HUES64 (cell line): ENCODE results near the gene USP43.

ENCODE experiments used
- H3K27ac ChIP-seq: 2 replicates; pipeline ENCODE4 v1.7.0; 2013; ENCODE audit warnings: low read depth, low read length, inconsistent platforms
- H3K27me3 ChIP-seq: 2 replicates; pipeline ENCODE4 v1.6.1; 2013; ENCODE audit warnings: mild to moderate bottlenecking, low read length; ENCODE audit not compliant: insufficient read depth
- H3K36me3 ChIP-seq: 2 replicates; pipeline ENCODE4 v1.6.1; 2013; ENCODE audit warnings: mild to moderate bottlenecking, low read length; ENCODE audit not compliant: insufficient read depth
- H3K4me1 ChIP-seq: 2 replicates; pipeline ENCODE4 v1.6.1; 2013; ENCODE audit warnings: mild to moderate bottlenecking, low read length, moderate library complexity; ENCODE audit not compliant: insufficient read depth
- H3K4me3 ChIP-seq: 2 replicates; pipeline ENCODE4 v1.5.1; 2013; ENCODE audit warnings: mild to moderate bottlenecking, low read length, moderate library complexity
- H3K9ac ChIP-seq: 2 replicates; pipeline ENCODE4 v1.6.1; 2013; ENCODE audit warnings: mild to moderate bottlenecking, low read depth, low read length
- H3K9me3 ChIP-seq: 2 replicates; pipeline ENCODE4 v1.6.1; 2013; ENCODE audit warnings: low read depth, low read length; ENCODE audit not compliant: insufficient read depth
- WGBS: fragments of 150-250, 120-280 bp; methylation state at CpG from one replicate; pipeline ENCODE4 v1.1.7; 2013; ENCODE audit warnings: missing lambda C conversion rate; 5-methylcytosine and 5-hydroxymethylcytosine counted together

Gene USP43

DNA sequence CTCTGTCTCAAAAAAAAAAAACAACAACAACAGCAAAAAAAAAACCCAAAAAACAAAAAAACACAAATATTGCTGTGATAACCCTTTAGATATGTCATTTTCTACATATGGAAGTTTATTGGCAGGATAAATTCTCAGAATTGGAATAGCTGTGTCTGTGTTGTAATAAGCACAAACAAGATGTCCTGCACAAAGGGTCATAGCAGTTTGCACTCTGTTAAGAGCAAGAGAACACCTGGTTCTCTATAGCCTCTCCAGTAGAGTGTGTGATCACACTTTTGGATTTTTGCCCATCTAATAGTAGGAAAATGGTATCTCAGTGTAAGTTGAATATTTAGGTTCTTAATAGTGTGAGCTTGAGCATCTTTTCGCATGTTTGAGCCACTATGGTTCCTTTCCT is 60.4 kb downstream of the USP43 start:
- 100% methylated on average over 1 of the region's 1 CpG for WGBS
- no peak overlapping the region for H3K4me3 ChIP-seq
- H3K27ac ChIP-seq = no peak overlapping the region
- H3K9me3 ChIP-seq = no peaks in the 10 kb centered on the region
- peaks cover 7% of the 10 kb centered on the region; the same call in 1 of the 2 replicates for H3K36me3 ChIP-seq
- H3K9ac ChIP-seq = no peak overlapping the region
- H3K4me1 ChIP-seq = no peaks in the 10 kb centered on the region
- H3K27me3 ChIP-seq = no peaks in the 10 kb centered on the region

DNA sequence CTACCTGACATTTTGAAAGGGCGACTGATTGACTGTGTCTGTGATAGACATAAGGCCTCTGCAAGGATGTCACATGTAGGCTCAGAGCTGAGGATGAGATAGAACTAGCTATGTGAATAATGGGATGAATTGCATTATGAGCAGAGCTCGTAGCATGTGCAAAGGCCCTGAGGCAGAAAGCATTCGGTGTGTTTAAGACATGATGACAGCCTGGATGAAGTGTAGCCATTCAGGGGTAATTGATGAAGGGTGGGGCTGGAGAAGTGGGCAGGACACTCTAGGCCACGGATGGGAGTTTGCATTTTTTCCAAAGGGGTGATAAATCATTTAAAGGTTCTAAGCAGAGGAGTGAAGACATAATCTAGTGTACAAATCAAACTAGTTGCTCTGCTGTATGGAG is 62.6 kb downstream of the USP43 start:
- Histone ChIP-seq H3K4me3 (no peak overlapping the region), H3K4me1 (no peaks in the 10 kb centered on the region)
- WGBS = 88% methylated on average over 4 of the region's 4 CpGs

DNA sequence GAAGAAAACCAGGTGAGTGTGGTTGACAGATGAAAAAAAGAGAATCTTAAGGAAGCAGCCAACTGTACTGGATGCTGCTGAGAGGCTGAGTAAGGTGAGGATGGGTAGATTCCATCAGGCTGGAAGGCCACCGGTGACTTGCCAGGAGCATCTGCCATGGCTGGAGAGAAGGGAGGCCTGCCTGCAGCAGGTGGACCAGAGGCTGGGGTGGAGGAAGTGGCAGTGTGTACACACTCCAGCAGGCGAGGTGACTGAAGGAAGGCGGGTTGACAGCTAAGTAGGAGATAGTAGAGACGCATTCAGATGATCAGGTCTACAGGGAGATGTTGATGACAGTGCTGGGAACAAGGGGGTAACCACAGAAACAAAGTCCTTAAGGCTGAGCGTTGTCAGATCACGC is 69.5 kb downstream of the USP43 start:
- WGBS = 92% methylated on average over 6 of the region's 6 CpGs
- Histone ChIP-seq H3K27ac (no peak overlapping the region), H3K9ac (no peak overlapping the region)

More for the DNA sequence above, 62.6 kb downstream of the USP43 start:
- H3K27me3 ChIP-seq = no peaks in the 10 kb centered on the region
- no peak overlapping the region for H3K27ac ChIP-seq
- peaks cover 3% of the 10 kb centered on the region; the same call in 1 of the 2 replicates for H3K36me3 ChIP-seq
- H3K9ac ChIP-seq = no peak overlapping the region
- no peaks in the 10 kb centered on the region for H3K9me3 ChIP-seq

DNA sequence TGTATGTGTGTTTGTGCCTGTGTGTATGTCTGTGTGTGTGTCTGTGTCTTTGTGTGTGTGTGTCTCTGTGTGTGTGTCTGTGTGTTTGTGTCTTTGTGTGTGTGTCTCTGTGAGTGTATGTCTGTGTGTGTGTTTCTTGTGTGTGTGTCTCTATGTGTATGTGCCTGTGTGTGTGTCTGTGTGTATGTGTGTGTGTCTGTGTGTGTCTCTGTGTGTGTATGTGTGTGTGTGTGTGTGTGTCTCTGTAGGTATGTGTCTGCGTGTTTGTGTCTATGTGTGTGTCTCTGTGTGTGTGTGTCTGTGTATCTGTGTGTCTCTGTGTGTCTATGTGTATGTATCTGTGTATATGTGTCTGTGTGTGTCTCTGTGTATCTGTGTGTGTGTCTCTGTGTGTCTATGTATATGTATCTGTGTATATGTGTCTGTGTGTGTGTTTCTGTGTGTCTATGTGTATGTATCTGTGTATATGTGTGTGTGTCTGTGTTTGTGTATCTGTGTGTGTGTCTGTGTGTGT is 70.2 kb downstream of the USP43 start:
- no peak overlapping the region for H3K9ac ChIP-seq
- H3K4me3 ChIP-seq = no peak overlapping the region
- WGBS = 92% methylated on average over 1 of the region's 1 CpG

More for the DNA sequence above, 69.5 kb downstream of the USP43 start:
- no peaks in the 10 kb centered on the region for H3K36me3 ChIP-seq
- H3K4me1 ChIP-seq = no peaks in the 10 kb centered on the region
- no peaks in the 10 kb centered on the region for H3K27me3 ChIP-seq
- no peaks in the 10 kb centered on the region for H3K9me3 ChIP-seq
- H3K4me3 ChIP-seq = no peak overlapping the region

DNA sequence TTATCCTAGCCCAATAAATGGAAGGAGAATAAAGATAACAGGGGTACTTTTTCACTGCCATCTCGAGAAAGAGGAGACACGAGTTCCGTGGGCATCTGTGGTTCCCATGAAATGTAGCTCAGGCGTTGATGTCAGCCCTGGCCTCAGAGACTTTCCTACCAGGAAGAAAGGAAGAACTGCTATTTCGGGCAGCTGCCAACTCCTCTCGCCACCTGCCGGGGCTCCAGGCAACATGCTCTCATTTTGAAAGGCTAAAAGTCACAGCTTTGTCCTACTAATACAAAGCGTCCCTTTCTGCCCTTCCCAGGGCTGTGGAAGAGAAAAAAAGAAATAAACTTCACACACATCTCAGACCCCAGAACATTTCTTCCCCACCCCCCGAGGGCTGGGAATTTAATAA is 80.3 kb downstream of the USP43 start:
- WGBS = 81% methylated on average over 8 of the region's 9 CpGs

More for the DNA sequence above, 70.2 kb downstream of the USP43 start:
- no peak overlapping the region for H3K27ac ChIP-seq
- H3K4me1 ChIP-seq = no peaks in the 10 kb centered on the region
- no peaks in the 10 kb centered on the region for H3K27me3 ChIP-seq
- no peaks in the 10 kb centered on the region for H3K36me3 ChIP-seq
- H3K9me3 ChIP-seq = no peaks in the 10 kb centered on the region

DNA sequence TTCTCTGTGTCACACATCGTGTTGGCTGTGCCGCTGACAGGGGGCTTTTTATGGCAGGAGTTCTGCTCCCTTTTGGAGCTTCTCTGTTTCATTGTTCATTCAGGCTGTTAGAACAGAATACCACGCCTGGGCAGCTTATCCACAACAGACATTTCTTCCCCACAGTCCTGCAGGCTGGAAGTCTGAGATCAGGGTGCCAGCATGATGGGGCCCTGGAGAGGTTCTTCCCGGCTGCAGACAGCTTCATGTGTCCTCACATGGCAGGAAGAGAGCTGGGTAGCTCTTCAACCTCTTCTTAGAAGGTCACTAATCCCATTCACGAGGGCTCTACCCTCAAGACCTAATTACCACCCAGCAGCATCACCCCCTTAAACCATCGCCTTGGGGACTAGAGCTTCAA is 81.0 kb downstream of the USP43 start:
- Histone ChIP-seq H3K9me3 (0 out of 2 replicates have a peak, but pooled peaks cover 1% of the 10 kb centered on the region), H3K36me3 (peaks cover 3% of the 10 kb centered on the region; the same call in 1 of the 2 replicates), H3K9ac (no peak overlapping the region), H3K27ac (no peak overlapping the region), H3K4me3 (no peak overlapping the region), H3K4me1 (no peaks in the 10 kb centered on the region), H3K27me3 (no peaks in the 10 kb centered on the region)
- 91% methylated on average over 6 of the region's 6 CpGs for WGBS

More for the DNA sequence above, 80.3 kb downstream of the USP43 start:
- no peaks in the 10 kb centered on the region for H3K4me1 ChIP-seq
- H3K9me3 ChIP-seq = no peaks in the 10 kb centered on the region
- H3K27ac ChIP-seq = no peak overlapping the region
- H3K27me3 ChIP-seq = no peaks in the 10 kb centered on the region
- H3K36me3 ChIP-seq = peaks cover 3% of the 10 kb centered on the region; the same call in 1 of the 2 replicates
- H3K4me3 ChIP-seq = no peak overlapping the region
- H3K9ac ChIP-seq = no peak overlapping the region

DNA sequence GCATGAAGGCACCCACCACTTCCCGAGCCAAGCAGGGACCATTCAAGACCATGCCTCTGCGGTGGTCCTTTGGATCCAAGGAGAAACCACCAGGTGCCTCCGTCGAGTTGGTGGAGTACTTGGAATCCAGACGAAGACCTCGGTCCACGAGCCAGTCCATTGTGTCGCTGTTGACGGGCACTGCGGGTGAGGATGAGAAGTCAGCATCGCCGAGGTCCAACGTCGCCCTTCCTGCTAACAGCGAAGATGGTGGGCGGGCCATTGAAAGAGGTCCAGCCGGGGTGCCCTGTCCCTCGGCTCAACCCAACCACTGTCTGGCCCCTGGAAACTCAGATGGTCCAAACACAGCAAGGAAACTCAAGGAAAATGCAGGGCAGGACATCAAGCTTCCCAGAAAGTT is 82.7 kb downstream of the USP43 start:
- Histone ChIP-seq H3K9ac (no peak overlapping the region), H3K27me3 (no peaks in the 10 kb centered on the region), H3K4me3 (no peak overlapping the region), H3K9me3 (0 out of 2 replicates have a peak, but pooled peaks cover 4% of the 10 kb centered on the region), H3K36me3 (peaks cover 3% of the 10 kb centered on the region; the same call in 1 of the 2 replicates), H3K4me1 (no peaks in the 10 kb centered on the region), H3K27ac (no peak overlapping the region)
- 95% methylated on average over 18 of the region's 18 CpGs for WGBS

DNA sequence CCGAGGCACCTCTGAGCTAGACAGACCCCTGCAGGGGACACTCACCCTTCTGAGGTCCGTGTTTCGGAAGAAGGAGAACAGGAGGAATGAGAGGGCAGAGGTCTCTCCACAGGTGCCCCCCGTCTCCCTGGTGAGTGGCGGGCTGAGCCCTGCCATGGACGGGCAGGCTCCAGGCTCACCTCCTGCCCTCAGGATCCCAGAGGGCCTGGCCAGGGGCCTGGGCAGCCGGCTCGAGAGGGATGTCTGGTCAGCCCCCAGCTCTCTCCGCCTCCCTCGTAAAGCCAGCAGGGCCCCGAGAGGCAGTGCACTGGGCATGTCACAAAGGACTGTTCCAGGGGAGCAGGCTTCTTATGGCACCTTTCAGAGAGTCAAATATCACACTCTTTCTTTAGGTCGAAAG is 83.2 kb downstream of the USP43 start:
- no peak overlapping the region for H3K27ac ChIP-seq
- H3K27me3 ChIP-seq = no peaks in the 10 kb centered on the region
- peaks cover 3% of the 10 kb centered on the region; the same call in 1 of the 2 replicates for H3K36me3 ChIP-seq
- no peaks in the 10 kb centered on the region for H3K4me1 ChIP-seq
- no peak overlapping the region for H3K4me3 ChIP-seq
- H3K9ac ChIP-seq = no peak overlapping the region
- 0 out of 2 replicates have a peak, but pooled peaks cover 4% of the 10 kb centered on the region for H3K9me3 ChIP-seq
- 89% methylated on average over 12 of the region's 12 CpGs for WGBS

DNA sequence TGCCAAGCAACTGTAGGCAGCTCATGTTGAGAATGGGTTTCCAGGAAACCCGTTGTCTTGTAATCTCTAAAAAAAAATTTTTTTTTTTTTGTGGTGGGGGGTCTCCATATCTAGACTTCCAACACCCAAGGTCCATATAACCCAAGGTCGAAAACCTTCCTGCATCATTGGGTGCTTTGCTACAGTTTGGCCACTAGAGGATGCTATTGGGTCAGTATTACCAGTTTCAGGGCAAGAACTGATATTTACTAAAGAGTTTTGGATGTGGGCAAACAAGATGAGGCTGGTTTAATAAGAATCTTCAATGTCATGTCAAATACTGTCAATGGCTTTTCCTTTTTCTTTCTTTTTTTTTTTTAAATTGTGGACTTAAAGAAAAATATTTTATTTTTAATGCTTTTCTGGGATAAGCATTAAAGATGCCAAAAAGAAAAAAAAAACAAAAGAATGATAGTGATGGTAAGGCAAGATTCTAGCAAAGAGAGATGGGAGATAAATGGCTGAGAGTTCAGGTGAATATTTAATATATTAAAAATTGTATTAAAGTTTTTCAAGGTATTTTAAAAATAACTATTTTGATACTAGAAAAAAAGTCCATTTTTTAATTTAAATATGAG is 83.8 kb downstream of the USP43 start:
- no peaks in the 10 kb centered on the region for H3K27me3 ChIP-seq
- H3K4me1 ChIP-seq = no peaks in the 10 kb centered on the region
- peaks cover 3% of the 10 kb centered on the region; the same call in 1 of the 2 replicates for H3K36me3 ChIP-seq
- H3K9me3 ChIP-seq = 0 out of 2 replicates have a peak, but pooled peaks cover 4% of the 10 kb centered on the region
- WGBS = 63% methylated on average over 1 of the region's 2 CpGs
- no peak overlapping the region for H3K9ac ChIP-seq
- H3K4me3 ChIP-seq = no peak overlapping the region
- no peak overlapping the region for H3K27ac ChIP-seq

DNA sequence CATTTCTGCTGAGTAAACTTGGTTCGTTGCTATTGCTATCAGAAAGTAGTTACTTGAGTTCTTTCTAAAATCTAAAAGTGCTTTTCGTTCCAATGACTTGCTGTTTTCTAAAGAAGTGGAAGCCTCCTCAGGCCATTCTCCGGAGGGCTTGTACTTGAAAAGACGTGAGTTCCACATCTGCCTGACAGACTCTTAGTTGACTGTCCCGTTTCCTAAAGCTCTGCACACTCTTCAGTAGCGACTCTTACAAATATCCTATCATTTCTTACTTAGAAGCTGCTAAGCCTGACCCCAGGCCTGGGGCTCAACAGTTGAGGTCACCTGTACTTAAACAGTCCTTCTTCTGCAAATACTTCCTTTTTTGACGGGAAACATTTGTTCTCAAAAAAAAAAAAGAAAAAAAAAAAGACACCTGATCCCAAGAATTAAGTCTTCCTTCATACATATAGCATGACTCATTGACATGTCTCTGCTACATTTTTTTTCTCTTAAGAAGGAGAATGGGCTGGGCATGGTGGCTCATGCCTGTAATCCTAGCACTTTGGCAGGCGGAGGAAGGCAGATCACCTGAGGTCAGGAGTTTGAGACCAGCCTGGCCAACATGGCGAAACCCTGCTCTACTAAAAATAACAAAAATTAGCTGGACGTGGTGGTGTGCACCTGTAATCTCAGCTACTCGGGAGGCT is 84.6 kb downstream of the USP43 start:
- H3K9me3 ChIP-seq = 0 out of 2 replicates have a peak, but pooled peaks cover 4% of the 10 kb centered on the region
- 86% methylated on average over 11 of the region's 11 CpGs for WGBS

DNA sequence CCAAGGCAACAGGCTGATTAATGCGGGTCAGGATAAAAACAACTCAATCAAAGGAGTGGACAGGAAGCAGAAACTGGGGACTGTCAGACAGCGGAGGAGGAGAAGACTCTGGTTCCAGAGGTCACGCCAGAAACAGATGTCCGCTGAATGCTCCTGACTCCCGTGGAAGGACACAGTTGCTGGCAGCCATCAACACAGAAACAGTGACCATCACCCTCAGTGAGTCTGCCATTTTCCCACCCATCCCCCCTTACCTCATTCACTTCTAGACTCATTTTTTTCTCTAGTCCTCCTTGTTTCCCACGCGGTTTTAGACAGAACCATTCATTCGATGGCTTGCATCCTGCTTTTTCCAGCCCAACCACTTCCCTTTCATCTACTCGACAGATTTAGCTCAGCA is 105.2 kb downstream of the USP43 start:
- H3K9me3 ChIP-seq = no peaks in the 10 kb centered on the region
- no peak overlapping the region for H3K4me3 ChIP-seq
- H3K27ac ChIP-seq = no peak overlapping the region
- H3K4me1 ChIP-seq = no peaks in the 10 kb centered on the region
- WGBS = 91% methylated on average over 9 of the region's 9 CpGs
- no peaks in the 10 kb centered on the region for H3K27me3 ChIP-seq
- H3K9ac ChIP-seq = no peak overlapping the region
- no peaks in the 10 kb centered on the region for H3K36me3 ChIP-seq

More for the DNA sequence above, 84.6 kb downstream of the USP43 start:
- Histone ChIP-seq H3K27me3 (no peaks in the 10 kb centered on the region), H3K36me3 (peaks cover 3% of the 10 kb centered on the region; the same call in 1 of the 2 replicates), H3K4me1 (no peaks in the 10 kb centered on the region), H3K4me3 (no peak overlapping the region), H3K27ac (no peak overlapping the region), H3K9ac (no peak overlapping the region)
